Testis (tissue), 2 donors: ENCODE data around the gene PTPRN2.

Experiments
- POLR2A ChIP-seq: fragments of 450-650 bp; IDR thresholded peaks from one replicate; pipeline ENCODE4 v1.6.1; 2017; ENCODE audit warnings: antibody characterized with exemption, mild to moderate bottlenecking, moderate library complexity
- TF ChIP-seq, protein P1 (sequence below), 3 experiments: fragments of 450-650 bp in 2 of 3; fragments of 200-600 bp in 1 of 3; sonication (generic) in 1 of 3; IDR thresholded peaks; one replicate each; pipeline ENCODE4 v1.5.1; 2016 to 2019; ENCODE audit warnings: antibody characterized with exemption in 3 of 3, mild to moderate bottlenecking in 2 of 3, moderate library complexity in 1 of 3

DNA sequence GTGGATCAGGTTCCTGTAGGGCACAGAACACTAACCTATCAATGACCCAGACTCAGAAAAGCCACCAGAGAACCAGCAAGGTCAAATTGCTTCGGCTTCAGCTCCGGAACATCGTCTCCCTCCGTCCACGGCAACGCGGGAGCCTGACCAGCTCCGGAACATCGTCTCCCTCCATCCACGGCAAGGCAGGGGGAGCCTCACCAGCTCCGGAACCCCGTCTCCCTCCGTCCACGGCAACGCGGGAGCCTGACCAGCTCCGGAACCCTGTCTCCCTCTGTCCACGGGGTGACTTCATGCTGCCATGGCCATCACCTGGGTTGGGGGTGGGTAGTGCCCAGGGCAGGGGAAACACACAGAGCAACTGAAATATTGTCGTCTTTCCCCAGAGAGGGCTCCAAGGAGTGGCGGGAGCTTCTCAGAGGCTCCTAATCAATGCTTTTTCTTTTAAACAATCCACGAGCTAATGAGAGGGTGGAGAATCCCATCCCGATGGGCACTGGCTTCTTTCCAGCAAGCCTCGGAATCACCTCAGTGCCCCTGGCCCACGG, 847.3 kb downstream of the PTPRN2 start:
- TF ChIP-seq, protein P1, sequence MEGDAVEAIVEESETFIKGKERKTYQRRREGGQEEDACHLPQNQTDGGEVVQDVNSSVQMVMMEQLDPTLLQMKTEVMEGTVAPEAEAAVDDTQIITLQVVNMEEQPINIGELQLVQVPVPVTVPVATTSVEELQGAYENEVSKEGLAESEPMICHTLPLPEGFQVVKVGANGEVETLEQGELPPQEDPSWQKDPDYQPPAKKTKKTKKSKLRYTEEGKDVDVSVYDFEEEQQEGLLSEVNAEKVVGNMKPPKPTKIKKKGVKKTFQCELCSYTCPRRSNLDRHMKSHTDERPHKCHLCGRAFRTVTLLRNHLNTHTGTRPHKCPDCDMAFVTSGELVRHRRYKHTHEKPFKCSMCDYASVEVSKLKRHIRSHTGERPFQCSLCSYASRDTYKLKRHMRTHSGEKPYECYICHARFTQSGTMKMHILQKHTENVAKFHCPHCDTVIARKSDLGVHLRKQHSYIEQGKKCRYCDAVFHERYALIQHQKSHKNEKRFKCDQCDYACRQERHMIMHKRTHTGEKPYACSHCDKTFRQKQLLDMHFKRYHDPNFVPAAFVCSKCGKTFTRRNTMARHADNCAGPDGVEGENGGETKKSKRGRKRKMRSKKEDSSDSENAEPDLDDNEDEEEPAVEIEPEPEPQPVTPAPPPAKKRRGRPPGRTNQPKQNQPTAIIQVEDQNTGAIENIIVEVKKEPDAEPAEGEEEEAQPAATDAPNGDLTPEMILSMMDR (IDR thresholded peaks at IDR 0.05) = no peak
- TF ChIP-seq POLR2A = no peak
